H9 (cell line): Measurements from ENCODE around the gene FAT3. TPM values are rescaled to one million over a fixed set of nuclear protein-coding genes. Genes with fewer than 3 reads are reported as not detected.

Experiments used
- DNase-seq: peaks from one replicate; pipeline ENCODE4 v3.0.0-alpha.2; 2017
- H2AFZ ChIP-seq: one replicate; pipeline ENCODE4 v1.6.1; 2013; ENCODE audit warnings: mild to moderate bottlenecking, low read length, control low read depth, moderate library complexity
- H2AK5ac ChIP-seq: 2 replicates; pipeline ENCODE4 v1.6.1; 2013; ENCODE audit warnings: low read length, control low read depth, mixed read lengths; ENCODE audit not compliant: insufficient read length
- H2BK120ac ChIP-seq: one replicate; pipeline ENCODE4 v1.6.1; 2013; ENCODE audit warnings: low read depth, mild to moderate bottlenecking, low read length, control low read depth, inconsistent platforms; ENCODE audit not compliant: poor library complexity, severe bottlenecking
- H2BK12ac ChIP-seq: 2 replicates; pipeline ENCODE4 v1.6.1; 2013; ENCODE audit warnings: low read length, control low read depth, mixed read lengths, low read depth; ENCODE audit not compliant: insufficient read length
- H2BK15ac ChIP-seq: 2 replicates; pipeline ENCODE4 v1.6.1; 2013; ENCODE audit warnings: low read depth, low read length, control low read depth
- H2BK20ac ChIP-seq: one replicate; pipeline ENCODE4 v1.6.1; 2013; ENCODE audit warnings: low read depth, mild to moderate bottlenecking, low read length, control low read depth, inconsistent platforms; ENCODE audit not compliant: poor library complexity, severe bottlenecking
- H2BK5ac ChIP-seq: 2 replicates; pipeline ENCODE4 v1.6.1; 2013; ENCODE audit warnings: low read length, control low read depth, mixed read lengths; ENCODE audit not compliant: insufficient read length
- H3K14ac ChIP-seq: 2 replicates; pipeline ENCODE4 v1.6.1; 2013; ENCODE audit warnings: low read length, control low read depth; ENCODE audit not compliant: insufficient read depth
- H3K18ac ChIP-seq: 2 replicates; pipeline ENCODE4 v1.6.1; 2013; ENCODE audit warnings: low read depth, mild to moderate bottlenecking, mixed read lengths, low read length, control low read depth; ENCODE audit not compliant: insufficient read length
- H3K23ac ChIP-seq: 2 replicates; pipeline ENCODE4 v1.6.1; 2013; ENCODE audit warnings: low read length, control low read depth, mixed read lengths, low read depth; ENCODE audit not compliant: insufficient read length
- H3K23me2 ChIP-seq: 2 replicates; pipeline ENCODE4 v1.6.1; 2013; ENCODE audit warnings: low read depth, mild to moderate bottlenecking, mixed read lengths, low read length, control low read depth; ENCODE audit not compliant: insufficient read length, poor library complexity, severe bottlenecking
- H3K27ac ChIP-seq: 2 replicates; pipeline ENCODE4 v1.5.1; 2013; ENCODE audit warnings: low read length, control low read depth, mixed read lengths, low read depth; ENCODE audit not compliant: insufficient read length
- H3K27me3 ChIP-seq: 2 replicates; pipeline ENCODE4 v1.6.1; 2013; ENCODE audit warnings: low read length, control low read depth, inconsistent platforms; ENCODE audit not compliant: insufficient read depth
- H3K4ac ChIP-seq: 2 replicates; pipeline ENCODE4 v1.6.1; 2013; ENCODE audit warnings: low read depth, mild to moderate bottlenecking, control low read depth, inconsistent platforms, low read length, moderate library complexity
- H3K4me1 ChIP-seq: 2 replicates; pipeline ENCODE4 v1.6.1; 2013; ENCODE audit warnings: low read length, control low read depth, inconsistent platforms; ENCODE audit not compliant: insufficient read depth
- H3K4me2 ChIP-seq: 2 replicates; pipeline ENCODE4 v1.6.1; 2013; ENCODE audit warnings: low read length, control low read depth, mixed read lengths; ENCODE audit not compliant: insufficient read length, insufficient read depth
- H3K56ac ChIP-seq: 2 replicates; pipeline ENCODE4 v1.6.1; 2013; ENCODE audit warnings: low read depth, mild to moderate bottlenecking, mixed read lengths, low read length, control low read depth; ENCODE audit not compliant: insufficient read length
- H3K79me1 ChIP-seq: 2 replicates; pipeline ENCODE4 v1.6.1; 2013; ENCODE audit warnings: low read depth, mild to moderate bottlenecking, moderate library complexity, low read length, control low read depth, inconsistent platforms; ENCODE audit not compliant: insufficient read depth, poor library complexity, severe bottlenecking
- H3K79me2 ChIP-seq: 2 replicates; pipeline ENCODE4 v1.6.1; 2013; ENCODE audit warnings: low read length, control low read depth, inconsistent platforms; ENCODE audit not compliant: insufficient read depth
- H3K9ac ChIP-seq: 2 replicates; pipeline ENCODE4 v1.6.1; 2013; ENCODE audit warnings: low read length, control low read depth, mixed read lengths; ENCODE audit not compliant: insufficient read length; ENCODE audit errors: extremely low read depth
- H3K9me3 ChIP-seq: one replicate; pipeline ENCODE4 v1.6.1; 2013; ENCODE audit warnings: low read depth, low read length, inconsistent platforms; ENCODE audit not compliant: control insufficient read depth
- H3T11ph ChIP-seq: one replicate; pipeline ENCODE4 v1.6.1; 2013; ENCODE audit warnings: mild to moderate bottlenecking, low read length, control low read depth, inconsistent platforms
- H4K20me1 ChIP-seq: one replicate; pipeline ENCODE4 v1.6.1; 2013; ENCODE audit not compliant: control insufficient read depth, insufficient read length, insufficient read depth
- H4K5ac ChIP-seq: 2 replicates; pipeline ENCODE4 v1.6.1; 2013; ENCODE audit warnings: low read depth, mild to moderate bottlenecking, mixed read lengths, low read length, control low read depth; ENCODE audit not compliant: insufficient read length
- H4K8ac ChIP-seq: replicated peaks from 2 replicates; pipeline ENCODE4 v1.6.1; 2013; ENCODE audit warnings: low read length, control low read depth, mixed read lengths, low read depth; ENCODE audit not compliant: insufficient read length
- H4K91ac ChIP-seq: 2 replicates; pipeline ENCODE4 v1.6.1; 2013; ENCODE audit warnings: low read depth, mild to moderate bottlenecking, moderate library complexity, mixed read lengths, low read length, control low read depth; ENCODE audit not compliant: insufficient read length
- H3K27ac Mint-ChIP-seq, 3 experiments: 2 replicates in 2 of 3; 3 replicates in 1 of 3; pipeline ENCODE4 v1.8.0; 2020 to 2021; ENCODE audit warnings: mixed read lengths in 3 of 3, mild to moderate bottlenecking in 1 of 3, moderate library complexity in 1 of 3
- H3K27me3 Mint-ChIP-seq: 2 replicates; pipeline ENCODE4 v1.8.0; 2021; ENCODE audit warnings: low read depth, mild to moderate bottlenecking, moderate library complexity, mixed read lengths
- H3K36me3 Mint-ChIP-seq, 3 experiments: 2 replicates in 2 of 3; 3 replicates in 1 of 3; pipeline ENCODE4 v1.8.0; 2020 to 2021; ENCODE audit warnings: low read depth in 3 of 3, mixed read lengths in 3 of 3; ENCODE audit not compliant: insufficient read depth in 1 of 3
- H3K4me1 Mint-ChIP-seq, 2 experiments: 2 replicates each; pipeline ENCODE4 v1.8.0; 2020; ENCODE audit warnings: mixed read lengths in 2 of 2
- H3K4me3 Mint-ChIP-seq, 2 experiments: 2 replicates in 1 of 2; 3 replicates in 1 of 2; pipeline ENCODE4 v1.8.0; 2020 to 2021; ENCODE audit warnings: mild to moderate bottlenecking in 2 of 2, mixed read lengths in 2 of 2, moderate library complexity in 1 of 2
- H3K9me3 Mint-ChIP-seq, 2 experiments: 2 replicates in 1 of 2; 3 replicates in 1 of 2; pipeline ENCODE4 v1.8.0; 2020; ENCODE audit warnings: mild to moderate bottlenecking in 2 of 2, mixed read lengths in 2 of 2, moderate library complexity in 1 of 2
- WGBS: extraction: QIAGEN DNeasy Blood & Tissue Kit; methylation state at CpG from one replicate; pipeline ENCODE4 v1.1.7; 2013; ENCODE audit warnings: missing lambda C conversion rate, low lambda C conversion rate, mixed read lengths; ENCODE audit not compliant: insufficient read length; ENCODE audit errors: extremely low coverage; 5-methylcytosine and 5-hydroxymethylcytosine counted together
- total RNA-seq: library from RNA; stranded (reverse); gene quantifications from 2 replicates; pipeline ENCODE4 v1.2.1, GENCODE V29; 2021
- TF ChIP-seq, protein P1 (sequence below): fragments of 200-600 bp; sonication (generic); conservative IDR thresholded peaks from 3 replicates; pipeline ENCODE4 v1.8.0; 2021; ENCODE audit warnings: antibody characterized with exemption, mild to moderate bottlenecking

FAT3 gene
- total RNA-seq, 1 experiment from 2014 or later = 19.1 TPM

- TF ChIP-seq, protein P1, sequence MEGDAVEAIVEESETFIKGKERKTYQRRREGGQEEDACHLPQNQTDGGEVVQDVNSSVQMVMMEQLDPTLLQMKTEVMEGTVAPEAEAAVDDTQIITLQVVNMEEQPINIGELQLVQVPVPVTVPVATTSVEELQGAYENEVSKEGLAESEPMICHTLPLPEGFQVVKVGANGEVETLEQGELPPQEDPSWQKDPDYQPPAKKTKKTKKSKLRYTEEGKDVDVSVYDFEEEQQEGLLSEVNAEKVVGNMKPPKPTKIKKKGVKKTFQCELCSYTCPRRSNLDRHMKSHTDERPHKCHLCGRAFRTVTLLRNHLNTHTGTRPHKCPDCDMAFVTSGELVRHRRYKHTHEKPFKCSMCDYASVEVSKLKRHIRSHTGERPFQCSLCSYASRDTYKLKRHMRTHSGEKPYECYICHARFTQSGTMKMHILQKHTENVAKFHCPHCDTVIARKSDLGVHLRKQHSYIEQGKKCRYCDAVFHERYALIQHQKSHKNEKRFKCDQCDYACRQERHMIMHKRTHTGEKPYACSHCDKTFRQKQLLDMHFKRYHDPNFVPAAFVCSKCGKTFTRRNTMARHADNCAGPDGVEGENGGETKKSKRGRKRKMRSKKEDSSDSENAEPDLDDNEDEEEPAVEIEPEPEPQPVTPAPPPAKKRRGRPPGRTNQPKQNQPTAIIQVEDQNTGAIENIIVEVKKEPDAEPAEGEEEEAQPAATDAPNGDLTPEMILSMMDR = no peak
- Mint-ChIP-seq H3K36me3 (no peaks in the 10 kb centered on the region; a peak in 1 of 7 replicates), H3K27me3 (no peaks in the 10 kb centered on the region), H3K4me1 (peaks cover 31 to 39% of the 10 kb centered on the region in 2 experiments), H3K4me3 (no peak overlapping the region), H3K27ac (peak overlapping the region in 1 of 3 experiments; percentile 42; a peak in 1 of 7 replicates), H3K9me3 (no peaks in the 10 kb centered on the region)
- Histone ChIP-seq H2BK12ac (no peak overlapping the region), H3K56ac (no peak overlapping the region), H3K4me2 (no peak overlapping the region), H4K20me1 (no peaks in the 10 kb centered on the region), H4K91ac (no peak overlapping the region), H3K4me1 (peaks cover 6% of the 10 kb centered on the region; the same call in 1 of the 2 replicates), H3K9ac (no peak overlapping the region), H2BK120ac (no peak overlapping the region), H3K23ac (no peak overlapping the region), H3K9me3 (no peaks in the 10 kb centered on the region), H3K79me1 (peaks cover 9% of the 10 kb centered on the region), H3T11ph (no peak overlapping the region), H3K4ac (no peak overlapping the region), H4K5ac (no peak overlapping the region), H3K27me3 (no peaks in the 10 kb centered on the region), H4K8ac (no peak overlapping the region), H3K18ac (no peak overlapping the region), H2AK5ac (no peak overlapping the region), H2BK20ac (no peak overlapping the region), H2BK5ac (no peak overlapping the region), H3K23me2 (no peaks in the 10 kb centered on the region), H3K27ac (no peak overlapping the region), H2AFZ (no peak overlapping the region), H3K14ac (no peak overlapping the region), H2BK15ac (no peak overlapping the region), H3K79me2 (peaks cover 12% of the 10 kb centered on the region; the same call in 1 of the 2 replicates)
- DNase-seq = no peak
- no CpG with 5 or more reads among the region's 1 CpG for WGBS
Measured at GRCh38 chr11:92268546-92268945, 43.9 kb downstream of the FAT3 start.
